HuH-7 (cell line): ENCODE measurements around the gene NANS.
"Not testable (repeated sequence)": the region's sequence is repeated elsewhere in the genome, so short reads cannot be mapped to it uniquely, and the experiment has no call there.

Experiments
- DNase-seq: peaks from one replicate; pipeline ENCODE4 v3.0.0; 2011; ENCODE audit warnings: low spot score

The NANS gene

DNA sequence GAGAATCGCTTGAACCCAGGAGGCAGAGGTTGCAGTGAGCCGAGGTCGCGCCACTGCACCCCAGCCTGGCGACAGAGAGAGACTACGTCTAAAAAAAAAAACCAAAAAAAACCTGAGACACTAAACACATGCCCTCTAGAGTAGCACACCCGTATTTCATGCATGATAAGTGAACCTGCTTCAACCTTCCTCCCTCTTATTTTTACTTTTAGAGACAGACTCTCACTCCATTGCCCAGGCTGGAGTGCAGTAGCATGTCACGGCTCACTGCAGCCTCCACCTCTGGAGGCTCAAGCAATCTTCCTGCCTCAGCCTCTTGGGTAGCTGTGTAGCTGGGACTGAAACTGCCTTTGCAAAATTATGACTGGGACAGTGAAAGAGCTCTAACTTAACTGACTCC, 17.6 kb upstream of the NANS start:
- no peak for DNase-seq

DNA sequence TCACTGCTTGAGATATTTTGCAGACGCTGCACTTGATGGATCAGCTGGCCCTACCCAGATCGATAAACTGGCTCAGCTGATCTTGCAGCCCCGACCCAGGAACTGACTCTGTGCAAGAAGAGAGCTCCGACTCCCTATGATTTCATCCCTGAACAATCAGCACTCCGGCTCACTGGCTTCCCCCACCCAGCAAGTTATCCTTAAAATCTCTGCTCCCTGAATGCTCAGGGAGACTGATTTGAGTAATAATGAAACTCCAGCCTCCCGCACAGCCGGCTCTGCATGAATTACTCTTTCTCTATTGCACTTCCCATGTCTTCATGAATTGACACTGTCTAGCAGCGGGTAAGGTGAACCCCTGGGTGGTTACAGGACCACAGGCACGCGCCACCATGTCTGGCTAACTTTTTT, 16.9 kb upstream of the NANS start:
- DNase-seq = no peak

DNA sequence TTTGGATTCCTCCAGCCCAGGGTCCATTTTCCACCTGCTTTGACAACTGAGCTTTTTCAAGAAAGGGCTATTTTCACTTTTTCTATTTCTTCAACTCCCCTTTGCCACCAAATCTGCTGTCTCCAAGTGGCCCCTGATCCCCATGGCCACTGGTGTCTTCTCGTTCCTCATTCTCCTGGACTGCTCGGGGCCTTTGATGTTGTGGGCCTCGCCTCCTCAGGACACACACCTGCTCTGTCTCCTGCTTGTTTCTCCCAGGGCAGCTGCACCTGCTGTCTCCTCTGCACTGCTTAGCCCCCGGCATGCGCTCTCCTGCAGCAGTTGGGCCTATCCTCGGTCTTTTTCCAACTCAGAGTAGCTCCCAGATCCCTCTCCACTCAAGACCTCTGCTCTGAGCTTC, 16.3 kb upstream of the NANS start:
- no peak for DNase-seq

DNA sequence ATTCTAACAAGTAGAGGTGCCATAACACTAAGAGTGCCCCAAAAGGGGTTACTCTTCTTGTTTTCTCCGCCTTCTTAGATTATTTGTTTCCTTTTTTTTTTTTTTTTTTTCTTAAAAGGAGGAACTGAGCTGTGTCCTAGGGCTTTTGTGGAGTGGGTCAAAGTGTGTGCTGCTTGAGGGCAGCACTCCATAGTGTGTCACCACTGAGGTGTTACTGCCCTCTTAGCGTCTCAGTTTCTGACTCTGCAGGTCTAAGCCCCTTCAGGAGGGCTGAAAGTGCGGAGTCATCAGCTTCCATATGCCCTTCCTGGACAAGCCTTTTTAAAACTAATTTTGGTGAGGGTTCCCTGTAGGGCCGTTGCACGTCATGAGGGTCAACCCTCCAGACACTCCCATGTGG, 12.6 kb upstream of the NANS start:
- DNase-seq = no peak

DNA sequence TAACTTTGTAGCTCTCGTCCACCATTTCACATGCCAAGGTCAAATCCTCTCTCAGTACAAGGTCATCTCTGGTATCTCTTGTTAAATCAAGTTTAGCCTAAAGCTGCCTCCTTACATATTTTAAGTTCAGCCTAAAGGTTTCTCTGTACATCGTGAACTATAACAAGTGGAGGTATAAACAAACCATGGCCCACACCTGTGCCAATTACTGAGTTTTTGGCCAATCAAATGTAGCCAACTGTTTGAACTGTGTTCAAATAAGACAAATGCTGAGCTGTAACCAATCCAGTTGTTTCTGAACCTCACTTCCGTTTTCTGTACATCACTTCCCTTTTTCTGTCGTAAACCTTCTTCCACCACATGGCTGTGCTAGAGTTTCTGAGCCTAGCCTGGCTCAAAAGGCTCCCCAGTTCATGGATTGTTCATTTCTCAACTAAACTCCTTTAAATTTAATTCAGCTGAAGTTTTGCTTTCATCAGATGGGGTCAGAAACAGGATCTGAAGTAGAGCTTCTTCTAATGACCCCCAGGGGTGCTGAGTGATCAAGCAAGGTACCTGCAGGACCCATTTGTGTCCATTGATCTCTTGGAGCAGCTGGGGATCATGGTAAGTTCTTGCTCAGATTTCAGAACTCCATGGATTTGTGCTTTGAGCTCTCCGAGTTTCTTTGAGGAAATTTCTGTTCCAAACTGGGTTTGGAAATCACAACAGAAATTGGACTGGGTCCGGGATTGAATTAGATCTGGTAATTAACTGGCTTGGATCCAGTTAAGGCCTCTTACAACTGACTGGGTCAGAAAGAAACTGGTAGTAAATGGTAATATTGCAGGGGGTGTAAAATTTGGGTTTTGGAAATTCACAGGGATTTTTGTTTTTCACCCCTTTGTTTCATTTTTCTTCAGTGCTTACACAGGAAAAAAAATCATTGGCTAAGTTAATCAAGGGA, 11.0 kb upstream of the NANS start:
- no peak for DNase-seq

DNA sequence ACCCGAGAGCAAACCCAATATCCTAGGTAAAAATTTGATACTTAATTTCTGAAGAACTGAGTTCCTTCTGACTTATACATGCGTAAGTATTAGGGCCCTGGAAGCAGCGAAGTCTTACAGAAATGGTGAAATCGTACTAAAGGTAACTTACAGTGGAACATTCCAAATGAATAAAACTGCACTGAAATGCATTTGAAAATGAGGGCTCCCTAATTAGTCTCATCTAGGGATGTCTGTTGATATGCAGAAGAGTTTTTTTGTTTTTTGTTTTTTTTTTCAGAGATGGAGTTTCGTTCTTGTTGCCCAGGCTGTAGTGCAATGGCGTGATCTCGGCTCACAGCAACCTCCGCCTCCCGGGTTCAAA, 10.4 kb upstream of the NANS start:
- DNase-seq = no peak

DNA sequence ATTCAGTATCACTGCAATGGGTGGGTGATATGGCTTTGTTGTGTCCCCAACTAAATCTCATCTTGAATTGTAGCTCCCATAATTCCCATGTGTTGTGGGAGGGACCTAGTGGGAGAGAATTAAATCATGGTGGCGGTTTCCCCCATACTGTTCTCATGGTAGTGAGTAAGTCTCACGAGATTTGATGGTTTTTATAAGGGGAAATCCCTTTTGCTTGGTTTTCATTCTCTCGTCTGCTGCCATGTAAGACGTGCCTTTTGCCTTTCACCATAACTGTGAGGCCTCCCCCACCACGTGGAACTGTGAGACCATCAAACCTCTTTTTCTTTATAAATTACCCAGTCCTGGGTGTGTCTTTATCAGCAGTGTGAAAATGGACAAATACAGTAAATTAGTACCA, 9.5 kb upstream of the NANS start:
- no peak for DNase-seq

DNA sequence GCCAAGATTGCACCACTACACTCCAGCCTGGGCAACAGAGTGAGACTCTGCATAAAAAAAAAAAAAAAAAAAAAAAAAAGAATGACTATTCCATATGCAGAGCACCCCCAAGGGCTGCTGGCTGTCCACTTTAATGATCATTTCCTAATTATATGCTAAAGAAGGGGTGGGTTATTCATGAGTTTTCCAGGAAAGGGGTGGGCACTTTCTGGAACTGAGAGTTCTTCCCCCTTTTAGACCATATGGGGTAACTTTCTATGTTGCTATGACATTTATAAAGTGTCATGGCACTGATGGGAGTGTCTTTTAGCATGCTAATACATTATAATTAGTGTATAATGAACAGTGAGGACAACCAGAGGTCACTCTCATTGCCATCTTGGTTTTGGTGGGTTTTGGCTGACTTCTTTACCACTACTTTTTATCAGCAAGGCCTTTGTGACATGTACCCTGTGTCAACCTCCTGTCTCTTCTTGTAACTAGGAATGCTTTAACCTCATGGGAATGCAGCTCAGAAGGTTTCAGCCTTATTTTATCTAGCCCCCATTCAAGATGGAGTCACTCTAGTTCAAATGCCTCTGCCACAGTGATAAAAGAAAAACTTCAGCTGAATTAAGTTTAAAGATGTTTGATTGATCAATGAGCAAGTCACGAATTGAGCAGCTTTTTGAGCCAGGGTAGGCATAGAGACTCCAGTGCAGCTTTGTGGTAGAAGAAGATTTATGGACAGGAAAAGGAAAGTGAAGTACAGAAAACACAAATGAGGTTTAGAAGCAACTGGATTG, 7.1 kb upstream of the NANS start:
- no peak for DNase-seq

DNA sequence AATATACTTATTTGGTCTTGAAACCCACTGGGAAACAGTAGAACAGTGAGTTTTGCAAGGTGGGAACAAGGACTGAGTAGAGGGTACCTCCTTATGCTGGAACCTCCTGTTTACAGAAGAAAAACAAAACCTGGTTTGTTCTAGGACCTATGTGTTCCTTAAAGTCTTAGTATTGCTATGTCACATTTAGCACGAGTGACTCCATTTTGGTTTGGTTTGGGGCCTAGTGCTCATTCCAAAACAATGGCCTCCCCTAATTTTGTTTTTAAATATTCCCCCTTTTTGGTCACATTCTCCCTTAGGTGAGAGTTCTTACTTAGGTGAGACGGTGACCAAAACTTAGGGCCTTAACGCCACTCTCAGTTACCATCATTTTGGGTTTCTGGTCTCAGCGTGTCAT, 6.2 kb upstream of the NANS start:
- no peak for DNase-seq

DNA sequence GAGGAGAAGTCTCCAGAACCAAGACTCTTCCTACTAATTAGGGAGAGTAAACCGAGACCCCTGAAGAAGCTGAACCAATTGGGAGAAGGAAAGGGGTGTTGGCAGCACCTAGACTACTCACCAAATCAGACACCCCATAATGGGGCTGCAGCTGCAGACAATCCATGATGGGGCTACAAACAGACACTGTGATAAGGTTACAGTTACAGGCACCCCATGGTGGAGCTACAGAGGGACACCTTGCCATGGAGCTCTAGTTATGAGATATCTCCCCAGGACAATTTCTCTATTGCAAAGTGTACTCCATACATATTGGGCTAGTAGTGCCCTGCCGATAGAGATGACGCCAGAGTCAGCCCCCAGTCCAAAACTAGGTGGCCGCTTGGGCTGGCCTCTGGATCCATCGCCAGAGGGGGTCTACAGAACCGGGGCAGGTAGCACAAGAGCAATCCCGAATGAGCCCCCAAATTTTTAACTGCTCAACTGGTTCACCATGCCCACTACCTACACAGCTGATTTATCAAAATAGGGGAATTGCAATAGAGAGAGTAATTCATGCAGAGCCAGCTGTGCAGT, 2.1 kb upstream of the NANS start:
- no peak for DNase-seq

DNA sequence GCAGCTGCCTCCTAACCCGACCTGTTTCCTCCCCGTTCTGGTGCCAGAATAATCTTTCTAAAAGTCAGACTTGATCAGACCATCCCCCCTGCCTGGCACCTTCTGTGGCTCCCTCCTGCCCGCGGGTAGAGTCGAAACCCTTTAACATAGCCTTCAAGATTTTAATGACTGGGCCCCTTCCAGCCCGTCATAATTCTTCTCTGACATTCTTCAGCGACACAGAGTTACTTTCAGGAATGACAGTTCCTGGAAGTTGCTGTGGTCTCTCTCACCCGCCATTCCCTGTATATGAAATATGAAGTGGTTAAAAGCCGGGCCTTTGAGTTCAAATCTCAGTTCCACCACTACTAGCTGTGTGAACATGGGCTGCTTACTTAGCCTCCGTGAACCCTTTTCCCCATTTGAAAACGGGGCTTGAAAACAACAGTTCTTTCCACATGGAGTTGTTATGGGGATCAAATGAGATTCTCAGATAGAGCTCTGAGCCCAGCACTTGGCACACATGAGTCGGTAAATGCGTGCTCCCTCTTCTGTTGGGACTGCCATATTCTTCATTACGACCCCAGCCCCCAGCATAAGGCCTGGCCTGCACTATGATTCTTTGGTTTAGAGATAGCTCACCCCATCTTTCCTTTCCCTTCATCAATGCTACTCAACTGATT, 737 bp downstream of the NANS start:
- DNase-seq = no peak

DNA sequence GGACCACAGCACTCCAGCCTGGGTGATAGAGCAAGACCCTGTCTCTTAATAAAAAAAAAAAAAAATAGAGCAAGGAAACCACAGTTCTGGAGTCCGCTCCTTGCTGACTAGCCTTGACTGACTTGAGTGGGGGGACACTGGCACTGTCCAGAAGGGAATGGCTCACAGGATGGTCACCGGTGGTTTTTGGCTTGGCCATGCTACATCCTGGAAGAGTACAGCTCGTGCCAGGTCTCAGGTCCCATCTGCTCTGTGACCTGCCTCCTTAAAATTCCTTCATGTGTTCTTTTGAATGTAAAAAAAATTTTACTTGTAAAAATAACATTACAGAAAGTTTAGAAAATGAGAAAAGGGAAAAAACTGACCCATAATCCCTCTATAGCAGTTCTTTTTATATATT, 5.6 kb downstream of the NANS start:
- DNase-seq = no peak

DNA sequence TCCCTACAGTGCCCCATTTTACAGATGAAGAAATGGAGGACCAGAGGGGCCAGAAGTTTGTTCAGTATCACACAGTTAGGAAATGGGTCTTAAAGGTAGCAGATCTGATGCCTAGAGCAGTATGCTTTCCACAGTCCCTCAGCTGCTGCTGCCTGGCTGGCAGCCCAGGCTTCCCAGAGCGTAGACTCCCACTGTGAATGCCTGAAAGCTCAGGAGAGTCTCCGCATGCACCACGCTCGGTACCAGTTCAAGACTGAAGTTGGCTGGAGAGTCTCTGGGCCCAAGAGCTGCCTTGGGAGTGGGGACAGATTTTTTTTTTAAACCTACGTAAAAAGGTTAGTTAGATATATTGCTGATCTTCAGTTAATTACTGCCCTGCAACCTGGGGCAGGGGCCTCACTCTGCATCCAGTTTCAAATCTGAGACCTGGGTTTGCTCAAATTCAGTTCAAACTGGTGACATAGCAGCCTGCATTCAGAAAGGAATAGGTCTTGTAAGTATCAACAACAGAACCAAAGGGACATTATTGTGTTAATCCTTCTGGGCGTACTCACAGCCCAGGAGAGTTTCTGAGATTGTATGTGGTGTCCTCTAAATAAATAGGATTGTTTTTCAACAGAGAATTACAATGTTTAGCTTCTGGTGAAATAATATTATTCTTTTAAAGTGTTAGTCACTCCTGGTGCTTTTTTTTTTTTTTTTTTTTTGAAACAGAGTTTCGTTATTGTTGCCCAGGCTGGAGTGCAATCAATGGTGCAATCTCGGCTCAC, 8.3 kb downstream of the NANS start:
- no peak for DNase-seq

DNA sequence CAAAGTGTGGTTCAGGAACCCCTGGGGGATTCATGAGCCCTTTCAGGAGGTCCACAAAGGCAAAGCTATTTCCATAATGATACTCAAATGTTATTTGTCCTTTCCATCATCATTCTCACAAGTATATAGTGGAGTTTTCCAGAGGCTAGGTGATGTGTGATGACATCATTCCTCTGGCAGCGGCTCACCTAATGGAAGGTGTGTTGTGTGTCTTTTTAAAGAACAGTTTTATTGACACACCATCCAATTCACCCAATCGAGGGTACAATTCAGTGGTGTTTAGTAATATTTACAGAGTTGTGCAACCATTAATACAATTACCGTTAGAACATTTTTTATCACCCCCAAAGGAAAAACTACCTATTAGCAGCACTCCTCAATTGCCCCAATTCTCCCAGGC, 9.7 kb downstream of the NANS start:
- DNase-seq = no peak

DNA sequence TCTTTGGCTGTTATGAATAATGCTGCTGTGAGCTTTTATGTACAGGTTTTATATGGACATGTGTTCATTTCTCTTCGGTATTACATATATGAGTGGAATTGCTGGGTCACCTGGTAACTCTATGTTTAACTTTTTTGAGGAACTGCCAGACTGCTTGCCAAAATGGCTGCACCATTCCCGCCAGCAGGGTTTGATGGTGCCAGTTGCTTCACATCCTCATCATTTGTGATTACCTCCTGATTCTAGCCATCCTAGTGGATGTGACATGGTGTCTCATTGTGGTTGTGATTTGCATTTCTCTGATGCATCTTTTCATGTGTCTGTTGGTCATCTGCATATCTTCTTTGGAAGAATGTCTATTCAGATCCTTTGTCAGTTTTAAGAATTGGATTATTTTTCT, 10.7 kb downstream of the NANS start:
- DNase-seq = no peak

DNA sequence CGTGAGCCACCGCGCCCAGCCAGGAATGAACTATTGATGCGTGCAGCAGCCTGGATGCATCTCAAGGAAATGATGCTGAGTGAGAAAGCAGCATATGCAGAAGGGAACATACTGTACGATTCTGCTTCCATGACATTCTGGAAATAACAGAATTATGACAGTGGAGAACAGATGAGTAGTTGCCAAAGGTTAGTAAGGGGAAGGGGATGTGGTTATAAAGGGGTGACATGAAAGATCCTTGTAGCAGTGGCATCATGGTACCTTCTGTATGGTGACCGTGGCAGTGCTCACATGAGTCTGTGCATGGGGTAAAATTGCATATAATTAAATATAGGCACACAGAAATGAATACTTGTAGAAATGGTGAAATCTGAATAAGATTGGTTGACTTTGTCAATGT, 13.0 kb downstream of the NANS start:
- no peak for DNase-seq

DNA sequence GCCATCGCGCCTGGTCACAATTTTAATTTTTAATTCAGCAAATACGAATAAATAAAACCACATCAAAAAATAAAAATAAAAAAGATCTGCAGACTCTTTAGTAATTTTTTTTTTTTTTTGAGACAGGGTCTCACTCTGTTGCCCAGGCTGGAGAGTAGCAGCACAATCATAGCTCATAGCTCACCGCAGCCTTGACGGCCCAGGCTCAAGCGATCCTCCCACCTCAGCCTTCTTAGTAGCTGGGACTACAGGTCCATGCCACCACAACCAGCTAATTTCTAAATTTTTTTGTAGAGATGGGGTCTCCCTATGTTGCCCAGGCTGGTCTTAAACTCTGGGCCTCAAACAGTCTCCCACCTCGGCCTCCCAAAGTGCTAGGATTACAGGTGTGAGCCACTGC, 14.2 kb downstream of the NANS start:
- DNase-seq = no peak

DNA sequence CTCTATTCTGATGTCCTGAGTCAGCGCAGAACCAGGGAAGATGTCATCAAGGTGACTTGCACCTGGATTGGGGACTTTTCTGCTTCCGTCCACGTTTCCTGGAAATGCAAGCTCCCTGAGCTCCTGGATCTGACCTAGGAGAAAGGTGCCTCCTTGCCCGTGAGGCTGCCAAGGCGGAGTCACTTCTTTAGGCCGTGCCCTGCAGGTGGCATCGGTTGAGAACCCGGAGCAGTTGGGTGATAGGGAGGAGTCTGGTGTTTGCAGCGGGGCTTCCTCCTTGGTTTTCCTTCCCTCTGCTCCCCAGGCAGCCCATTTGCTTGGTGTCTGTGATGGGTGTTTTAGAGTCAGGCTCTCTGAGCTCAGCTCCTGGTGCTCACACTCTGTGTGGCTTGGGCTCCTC, 15.2 kb downstream of the NANS start:
- no peak for DNase-seq

DNA sequence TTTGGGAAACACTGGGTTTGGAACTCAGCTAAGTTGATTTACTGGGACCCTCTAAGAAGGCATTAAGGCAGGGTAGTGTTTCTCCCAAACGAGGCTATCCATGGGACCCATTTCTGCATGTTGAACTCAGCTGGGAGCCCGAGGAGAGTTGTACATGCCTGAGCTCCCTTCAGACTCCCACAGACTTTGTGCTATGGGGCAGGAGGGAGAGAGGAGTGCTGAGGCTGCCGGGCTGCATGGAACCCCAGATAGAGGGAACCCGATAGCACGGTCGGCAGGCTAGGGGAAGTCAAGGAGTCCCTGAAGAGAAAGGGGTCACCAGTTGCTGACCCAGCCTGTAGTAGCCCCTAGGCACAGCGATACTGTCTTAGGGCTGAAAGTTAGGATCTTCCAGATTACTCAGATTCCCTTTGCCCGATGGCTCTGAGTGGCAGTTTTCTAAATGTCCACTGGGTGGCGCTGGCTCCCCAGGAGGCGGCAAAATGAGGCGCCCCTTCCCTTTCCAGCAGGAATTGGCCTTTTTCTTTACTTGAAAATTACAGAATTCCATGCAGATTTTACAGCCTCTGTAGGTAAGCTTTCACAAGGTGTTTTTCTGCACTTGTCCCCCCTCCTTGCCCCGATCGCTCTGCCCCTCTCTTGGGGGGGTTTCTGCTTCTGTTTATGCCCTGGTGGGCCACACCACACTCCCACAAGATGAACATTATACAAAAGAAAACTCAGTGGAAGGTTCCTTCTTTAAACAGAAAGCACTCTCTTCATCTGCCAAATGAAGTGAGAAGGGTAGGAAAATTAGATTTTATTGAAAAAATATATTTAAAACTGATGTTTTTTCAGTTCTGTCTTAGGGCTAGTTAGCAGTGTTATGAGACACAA, 17.8 kb downstream of the NANS start:
- peak; percentile 76 for DNase-seq

DNA sequence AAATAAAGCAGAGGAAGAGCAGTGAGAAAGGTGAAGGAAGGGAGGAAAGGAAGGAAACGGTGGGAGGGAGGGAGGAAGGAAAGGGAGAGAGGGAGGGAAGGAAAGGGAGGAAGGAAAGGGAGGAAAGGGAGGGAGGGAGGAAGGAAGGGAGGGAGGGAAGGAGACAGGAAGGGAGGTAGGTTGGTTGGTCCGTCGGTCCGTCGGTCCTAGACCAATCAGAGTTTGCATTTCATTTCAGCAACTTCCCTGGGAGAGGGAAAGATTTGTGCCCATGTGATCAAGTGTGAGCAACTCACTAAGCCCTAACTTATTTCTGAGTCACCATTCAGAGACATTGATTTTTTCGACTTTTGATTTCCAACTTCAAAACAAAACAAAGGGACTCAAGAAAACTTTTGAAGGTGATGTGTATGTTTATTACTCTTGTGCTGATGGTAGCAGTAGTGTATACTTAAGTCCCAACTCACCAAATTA, 18.8 kb downstream of the NANS start:
- DNase-seq = no peak

DNA sequence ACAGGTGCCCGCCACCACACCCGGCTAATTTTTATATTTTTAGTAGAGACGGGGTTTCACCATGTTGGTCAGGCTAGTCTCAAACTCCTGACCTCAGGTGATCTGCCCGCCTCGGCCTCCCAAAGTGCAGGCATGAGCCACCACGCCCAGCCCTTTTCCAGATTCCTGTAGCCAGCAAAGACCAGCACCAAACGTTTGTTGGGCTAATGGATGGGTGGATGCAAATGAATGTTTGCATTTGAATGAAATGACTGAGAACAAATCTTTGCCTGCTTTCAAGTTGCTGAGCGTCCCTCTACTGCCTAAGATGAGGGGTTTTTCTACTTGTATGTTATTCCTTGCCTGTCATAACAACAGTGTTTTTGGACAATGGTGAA, 20.0 kb downstream of the NANS start:
- DNase-seq = not testable (repeated sequence)
